Peyer's patch (tissue), 4 donors: Measurements from ENCODE around the gene CTBP2.

Experiments used
- POLR2A ChIP-seq, 2 donors: fragments of 450-650 bp; IDR thresholded peaks; one replicate each; pipeline ENCODE4 v1.5.1; 2017; ENCODE audit warnings: antibody characterized with exemption in 2 of 2, mild to moderate bottlenecking in 2 of 2, moderate library complexity in 2 of 2
- TF ChIP-seq, protein P1 (sequence below), 6 experiments: fragments of 450-650 bp in 4 of 6; fragments of 200-600 bp in 2 of 6; sonication (generic) in 1 of 6; IDR thresholded peaks; one replicate each; pipeline ENCODE4 v1.5.1; 2017 to 2019; ENCODE audit warnings: antibody characterized with exemption in 6 of 6, mild to moderate bottlenecking in 3 of 6, moderate library complexity in 1 of 6

DNA sequence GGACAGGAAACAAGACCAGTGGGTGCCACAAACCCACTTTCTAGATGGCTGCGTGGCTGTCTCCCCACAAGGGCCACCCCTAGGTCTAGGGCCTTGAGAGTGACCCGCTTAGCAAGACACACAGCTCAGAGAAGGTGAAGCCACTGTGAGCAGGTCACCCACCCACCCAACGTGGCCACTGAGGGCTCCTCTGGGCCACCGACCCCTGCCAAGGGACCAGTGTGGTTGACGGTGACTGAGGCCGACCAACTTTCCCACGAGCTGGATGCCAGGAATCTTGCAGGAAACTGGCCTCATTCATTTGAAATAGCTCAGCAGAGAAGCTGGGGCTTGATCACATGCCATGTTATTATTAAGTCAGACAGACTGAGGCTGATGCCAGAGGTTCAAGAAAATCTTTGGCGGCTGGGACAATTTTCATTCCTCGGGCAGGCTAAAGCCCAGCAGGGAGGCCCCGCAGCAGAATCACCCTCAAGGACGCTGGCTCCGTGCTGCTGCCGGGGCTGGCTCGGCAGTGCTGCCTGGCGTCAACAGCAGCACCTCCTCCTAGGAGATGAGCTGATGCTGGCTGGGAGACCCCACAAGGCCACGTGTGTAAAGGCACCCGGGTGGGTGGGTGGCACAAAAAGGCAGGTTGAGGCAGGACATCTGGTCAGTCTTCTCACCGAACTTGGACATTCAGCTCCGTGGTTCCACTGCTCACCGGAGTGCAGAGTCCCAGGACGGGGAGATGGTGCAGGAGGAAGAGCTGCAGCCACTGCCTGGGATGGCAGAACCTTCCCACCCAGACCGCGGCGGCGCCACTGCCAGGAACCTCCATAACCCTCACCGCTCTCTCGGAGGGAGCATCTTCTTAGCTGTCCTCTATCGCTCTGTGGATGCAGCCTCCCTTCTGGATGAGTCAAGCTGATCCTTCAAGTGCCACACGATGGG lies 160.7 kb downstream of the CTBP2 start:
- TF ChIP-seq POLR2A (IDR thresholded peaks at IDR 0.05) = no peak
- TF ChIP-seq, protein P1, sequence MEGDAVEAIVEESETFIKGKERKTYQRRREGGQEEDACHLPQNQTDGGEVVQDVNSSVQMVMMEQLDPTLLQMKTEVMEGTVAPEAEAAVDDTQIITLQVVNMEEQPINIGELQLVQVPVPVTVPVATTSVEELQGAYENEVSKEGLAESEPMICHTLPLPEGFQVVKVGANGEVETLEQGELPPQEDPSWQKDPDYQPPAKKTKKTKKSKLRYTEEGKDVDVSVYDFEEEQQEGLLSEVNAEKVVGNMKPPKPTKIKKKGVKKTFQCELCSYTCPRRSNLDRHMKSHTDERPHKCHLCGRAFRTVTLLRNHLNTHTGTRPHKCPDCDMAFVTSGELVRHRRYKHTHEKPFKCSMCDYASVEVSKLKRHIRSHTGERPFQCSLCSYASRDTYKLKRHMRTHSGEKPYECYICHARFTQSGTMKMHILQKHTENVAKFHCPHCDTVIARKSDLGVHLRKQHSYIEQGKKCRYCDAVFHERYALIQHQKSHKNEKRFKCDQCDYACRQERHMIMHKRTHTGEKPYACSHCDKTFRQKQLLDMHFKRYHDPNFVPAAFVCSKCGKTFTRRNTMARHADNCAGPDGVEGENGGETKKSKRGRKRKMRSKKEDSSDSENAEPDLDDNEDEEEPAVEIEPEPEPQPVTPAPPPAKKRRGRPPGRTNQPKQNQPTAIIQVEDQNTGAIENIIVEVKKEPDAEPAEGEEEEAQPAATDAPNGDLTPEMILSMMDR (IDR thresholded peaks at IDR 0.05) = no peak
